ENCODE results near the gene ABR.

ABR gene

GRCh38 chr17:1025733-1026598 lies 153.8 kb downstream of the ABR start:
- no peak for DNase-seq

DNA sequence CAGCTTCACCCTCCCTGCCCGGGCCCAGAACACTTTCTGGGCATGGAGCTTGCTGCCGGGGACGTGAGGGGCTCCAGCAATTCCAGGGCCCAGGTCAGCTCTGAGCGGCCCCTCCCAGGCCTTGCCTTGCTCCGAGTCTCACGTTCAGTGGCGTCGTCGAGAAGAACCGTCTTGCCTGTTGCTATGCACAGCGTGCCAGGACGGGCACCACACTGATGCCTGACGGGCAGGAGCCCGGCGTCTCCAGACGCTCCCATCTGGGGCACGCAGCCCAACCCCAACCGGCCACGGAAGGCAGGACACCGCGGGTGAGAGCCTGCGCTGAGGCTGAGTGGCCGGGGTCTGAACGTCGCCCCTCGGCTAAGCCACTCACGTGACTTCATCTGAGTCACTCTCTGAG lies 155.7 kb downstream of the ABR start:
- DNase-seq: no peak

DNA sequence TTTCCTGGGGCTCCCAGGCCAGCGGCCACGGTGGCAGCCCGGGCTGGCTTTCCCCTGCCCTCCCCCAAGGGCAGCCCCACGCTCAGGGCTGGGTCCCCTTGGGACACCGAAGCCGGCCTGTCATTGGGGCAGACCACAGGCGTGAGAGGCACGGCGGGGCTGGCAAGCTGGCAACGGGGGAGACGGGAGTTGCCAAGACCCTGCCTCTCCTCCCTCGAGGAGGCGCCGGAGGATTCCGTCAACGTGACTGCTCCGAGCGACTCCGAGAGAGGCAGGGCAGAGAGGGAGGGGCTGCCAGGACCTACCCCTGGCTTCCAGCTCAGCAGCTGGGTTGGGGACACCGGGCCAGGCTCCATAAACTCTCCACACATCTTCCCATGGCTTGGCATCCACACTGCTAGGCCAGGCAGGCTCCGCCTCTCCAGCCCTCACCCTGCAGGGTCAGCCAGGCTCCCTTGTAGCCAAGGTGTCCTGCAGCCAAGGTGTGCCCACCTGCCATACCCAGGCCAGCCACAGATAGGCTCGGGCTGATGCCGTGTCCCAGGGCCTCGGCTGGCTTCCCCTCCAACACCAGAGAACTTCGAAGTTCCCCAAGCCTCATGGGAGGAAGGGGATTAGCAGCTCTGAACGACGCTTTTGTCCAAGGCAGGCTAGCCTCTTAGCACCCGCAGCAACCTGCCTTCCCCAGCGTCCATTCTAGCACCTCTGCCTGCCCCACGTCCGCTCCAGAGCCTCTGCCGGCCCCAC lies 157.3 kb downstream of the ABR start:
- DNase-seq: no peak

- DNase-seq: no peak
Observed at GRCh38 chr17:1021147-1021546, 158.6 kb downstream of the ABR start.

DNA sequence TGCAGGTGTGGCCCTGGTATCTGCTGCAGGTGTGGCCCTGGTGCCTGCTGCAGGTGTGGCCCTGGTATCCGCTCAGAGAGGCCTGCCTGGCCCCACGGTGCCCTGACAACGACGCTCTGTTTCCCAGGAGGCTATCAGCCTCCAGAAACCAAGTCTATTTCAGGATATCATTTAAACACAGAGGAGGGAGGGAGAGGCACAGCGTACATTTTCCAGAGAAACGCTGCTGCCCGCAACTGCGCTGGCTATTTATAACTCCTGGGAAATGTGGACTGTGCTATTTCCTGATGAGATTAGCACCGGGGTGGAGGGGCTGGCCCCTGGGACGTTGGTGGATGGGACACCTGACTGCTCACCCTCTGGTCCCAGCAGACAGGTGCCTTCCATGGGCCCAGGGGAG lies 160.3 kb downstream of the ABR start:
- no peak for DNase-seq

DNA sequence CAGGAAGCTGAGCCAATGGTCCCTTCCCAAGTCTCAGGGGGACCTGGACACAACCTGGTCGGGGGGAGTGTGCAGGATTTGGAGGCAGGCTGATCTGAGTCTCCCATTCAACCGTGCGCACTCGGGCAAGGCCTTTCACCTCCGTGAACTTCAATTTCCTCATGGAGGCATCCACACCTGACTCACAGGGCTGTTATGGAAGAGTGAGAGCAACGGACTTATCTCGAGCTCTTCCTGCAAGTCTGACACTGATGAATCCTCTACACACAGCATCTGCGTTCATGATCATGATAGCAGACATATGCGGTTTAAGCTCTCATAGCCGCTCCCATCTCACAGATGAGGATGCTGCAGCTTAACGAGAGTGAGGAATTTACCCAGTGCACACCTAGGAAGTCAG lies 161.2 kb downstream of the ABR start:
- DNase-seq: no peak

DNA sequence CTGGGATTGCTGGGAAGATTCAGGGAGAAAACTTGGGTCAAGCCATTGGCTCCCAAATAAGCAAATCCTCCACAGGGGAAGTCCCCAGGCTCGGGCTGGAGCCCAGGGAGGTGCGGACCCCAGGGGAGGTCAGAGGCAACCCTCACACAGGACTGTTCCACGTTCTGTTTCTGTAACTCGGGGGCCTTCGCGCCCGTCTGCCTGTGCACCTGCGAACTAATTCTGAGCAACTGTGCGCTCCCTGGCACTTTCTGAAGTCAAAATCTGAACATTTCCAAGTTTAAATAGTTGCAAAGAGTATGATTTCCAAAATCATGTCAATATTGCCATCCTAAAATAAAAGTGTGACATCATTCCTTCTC lies 166.1 kb downstream of the ABR start:
- no peak for DNase-seq

DNA sequence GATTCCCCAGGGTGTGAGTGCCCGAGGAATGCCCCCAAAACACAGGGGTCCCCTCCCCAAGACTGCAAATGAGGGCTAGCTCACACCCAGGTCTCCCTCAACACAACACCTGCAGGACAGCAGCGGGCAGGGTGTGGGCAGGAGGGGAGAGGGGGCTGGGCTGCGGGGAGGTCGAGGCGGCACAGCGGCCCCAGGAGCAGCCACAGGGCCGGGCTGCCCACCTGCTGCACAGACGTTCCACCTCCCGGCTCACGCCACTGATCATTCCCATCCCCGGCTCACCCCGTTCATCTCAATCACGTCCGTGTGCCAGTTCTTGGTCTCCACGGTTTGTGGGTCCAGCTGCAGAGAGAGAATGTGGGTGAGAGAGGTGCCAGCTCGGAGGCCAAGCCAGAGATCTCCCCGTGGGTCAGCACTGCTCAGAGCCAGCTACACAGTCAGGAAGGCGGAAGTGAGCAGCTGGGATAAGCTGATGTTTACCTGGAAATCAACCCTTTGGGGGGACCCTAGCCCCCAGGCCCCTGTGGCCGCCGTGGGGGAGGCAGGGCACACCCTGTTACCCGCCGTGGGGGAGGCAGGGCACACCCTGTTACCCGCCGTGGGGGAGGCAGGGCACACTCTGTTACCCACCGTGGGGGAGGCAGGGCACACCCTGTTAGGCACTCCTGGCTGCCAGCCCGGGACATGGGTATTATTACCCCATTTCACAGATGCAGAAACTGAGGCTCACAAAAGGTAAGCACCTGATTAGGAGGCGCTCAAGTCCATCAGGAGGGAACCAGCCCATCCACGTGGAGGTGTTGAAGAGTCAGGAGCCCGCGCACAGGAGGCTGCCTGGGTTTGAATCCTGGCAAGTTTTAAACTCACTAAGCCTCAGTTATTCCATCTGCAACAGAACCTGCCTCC lies 166.7 kb downstream of the ABR start:
- DNase-seq: no peak

- DNase-seq: no peak
Observed at GRCh38 chr17:1011760-1012735, 167.7 kb downstream of the ABR start.

DNA sequence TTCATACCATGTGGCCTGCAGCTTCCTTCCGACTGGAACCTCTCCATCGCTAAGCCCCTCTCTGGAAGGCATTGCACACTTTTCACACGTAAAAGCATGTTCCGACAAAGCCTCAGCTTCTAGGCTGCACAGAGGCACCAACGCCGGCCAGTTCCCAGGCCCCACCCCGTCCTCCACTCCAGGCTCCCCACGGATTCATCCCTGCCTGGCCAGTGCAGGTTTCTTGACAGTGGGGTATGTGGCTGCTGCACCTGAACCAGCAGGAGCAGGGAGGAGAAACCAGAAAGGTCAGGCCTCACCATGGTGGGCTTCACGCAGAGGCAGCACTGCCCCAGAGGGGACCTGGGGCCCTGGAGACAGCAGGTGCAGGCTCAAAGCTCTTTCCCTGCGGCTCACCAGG lies 168.6 kb downstream of the ABR start:
- DNase-seq: no peak

- DNase-seq: no peak
Observed at GRCh38 chr17:1010586-1010985, 169.2 kb downstream of the ABR start.

- DNase-seq: no peak
Observed at GRCh38 chr17:1010086-1010450, 169.7 kb downstream of the ABR start.

- DNase-seq: no peak
Observed at GRCh38 chr17:1009229-1010085, 170.3 kb downstream of the ABR start.

DNA sequence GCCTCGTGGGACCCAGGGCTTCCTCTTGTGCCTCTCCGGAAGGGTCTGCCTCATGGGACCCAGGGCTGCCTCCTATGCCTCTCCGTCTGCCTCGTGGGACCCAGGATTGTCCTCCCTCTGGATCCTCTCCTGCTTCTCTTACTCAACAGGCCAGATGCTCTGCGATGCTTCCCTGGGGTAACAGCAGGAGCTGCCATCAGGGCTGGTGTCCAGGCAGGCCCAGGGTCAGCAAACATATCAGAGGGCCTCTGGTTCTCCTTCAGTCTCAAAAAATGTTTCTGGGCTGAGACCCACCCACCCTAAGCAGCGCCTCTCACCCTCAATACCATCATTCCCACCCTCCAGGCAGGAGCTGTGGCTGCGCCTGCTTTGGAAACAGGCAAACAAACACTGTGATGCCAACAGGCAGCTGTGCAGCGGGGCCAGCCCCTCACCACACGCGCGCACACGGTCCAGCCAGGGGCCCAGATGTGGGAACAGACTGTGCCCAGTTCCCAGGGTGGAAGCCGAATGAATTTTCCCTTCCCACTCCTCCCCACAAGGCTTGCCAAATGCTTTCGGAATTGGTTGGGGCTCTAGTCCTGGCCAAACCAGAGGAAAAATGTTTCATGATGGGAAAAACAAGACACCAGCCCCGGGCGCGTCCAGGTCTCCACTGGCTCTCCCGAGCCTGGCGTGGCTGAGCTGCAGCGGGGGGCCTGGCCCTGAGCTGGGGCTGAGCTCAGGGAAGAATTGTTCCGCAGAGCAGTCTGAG lies 171.6 kb downstream of the ABR start:
- DNase-seq: no peak

DNA sequence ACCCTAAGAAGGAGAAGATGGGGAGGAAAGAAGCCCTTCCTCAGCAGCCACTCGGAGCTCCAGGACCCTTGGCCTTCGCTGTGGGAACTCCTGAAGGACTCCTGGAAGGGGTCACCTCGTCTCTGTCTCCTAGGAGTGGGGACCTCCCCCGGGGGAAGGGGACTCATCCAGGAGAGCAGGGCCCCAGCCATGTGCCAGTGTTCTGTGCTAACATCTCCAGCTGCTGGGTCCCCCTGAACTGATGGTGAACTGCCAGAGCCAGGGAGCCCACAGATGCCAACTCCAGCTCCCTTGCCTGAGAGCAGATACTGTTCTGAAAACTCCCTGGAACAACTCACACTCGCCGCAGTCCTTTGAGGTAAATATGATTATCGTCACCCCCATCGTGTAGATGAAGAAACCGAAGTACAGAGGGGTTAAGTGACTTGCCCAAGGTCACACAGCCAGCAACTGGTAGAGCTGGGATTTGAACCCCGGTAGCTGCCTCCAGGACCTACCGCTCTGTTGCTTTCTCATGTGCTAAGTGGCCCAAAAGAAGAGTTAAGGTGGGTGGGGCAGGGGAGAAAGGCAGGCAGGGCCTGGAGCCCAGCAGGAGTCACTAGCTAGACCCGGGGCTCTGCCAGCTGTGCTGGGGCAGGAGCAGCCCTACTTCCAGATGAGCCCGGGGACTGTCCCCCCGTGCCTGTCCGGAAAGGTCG lies 172.3 kb downstream of the ABR start:
- no peak for DNase-seq

DNA sequence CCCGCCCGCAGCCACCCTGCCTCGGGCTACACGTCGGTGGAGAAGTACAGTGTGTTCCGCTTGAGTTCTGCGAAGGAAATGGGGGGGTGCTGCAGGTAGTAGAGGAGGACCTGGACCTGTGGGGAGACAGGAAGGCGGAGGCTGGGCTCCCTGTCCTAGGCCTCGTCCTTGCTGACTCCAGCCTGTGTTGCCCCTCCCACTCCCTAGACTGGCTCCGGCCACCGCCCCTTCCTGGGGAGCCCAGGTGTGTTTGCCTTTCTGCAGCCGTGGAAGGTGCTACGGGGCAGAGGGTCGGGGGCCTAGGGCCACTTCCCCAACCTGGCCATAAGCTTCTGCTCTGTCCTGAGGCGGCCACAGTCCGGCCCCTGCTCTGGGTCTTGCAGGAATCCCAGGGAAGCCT lies 173.7 kb downstream of the ABR start:
- no peak for DNase-seq

- DNase-seq: peak; percentile 15
Observed at GRCh38 chr17:1005361-1005946, 174.3 kb downstream of the ABR start.

GRCh38 chr17:1004769-1005295 lies 174.9 kb downstream of the ABR start:
- no peak for DNase-seq

All from MV-4-11 (cell line).